HG02943 (cell line): ENCODE results near the gene BTNL3.
"Not testable (repeated sequence)": the region's sequence is repeated elsewhere in the genome, so short reads cannot be mapped to it uniquely, and the experiment has no call there.

Experiments
- ATAC-seq: cut with Tn5 transposase; IDR thresholded peaks from one replicate; pipeline ENCODE4 v1.9.1; 2021; ENCODE audit warnings: mild to moderate bottlenecking, low read depth, moderate library complexity; ENCODE audit not compliant: unreplicated experiment

The BTNL3 gene, protein sequence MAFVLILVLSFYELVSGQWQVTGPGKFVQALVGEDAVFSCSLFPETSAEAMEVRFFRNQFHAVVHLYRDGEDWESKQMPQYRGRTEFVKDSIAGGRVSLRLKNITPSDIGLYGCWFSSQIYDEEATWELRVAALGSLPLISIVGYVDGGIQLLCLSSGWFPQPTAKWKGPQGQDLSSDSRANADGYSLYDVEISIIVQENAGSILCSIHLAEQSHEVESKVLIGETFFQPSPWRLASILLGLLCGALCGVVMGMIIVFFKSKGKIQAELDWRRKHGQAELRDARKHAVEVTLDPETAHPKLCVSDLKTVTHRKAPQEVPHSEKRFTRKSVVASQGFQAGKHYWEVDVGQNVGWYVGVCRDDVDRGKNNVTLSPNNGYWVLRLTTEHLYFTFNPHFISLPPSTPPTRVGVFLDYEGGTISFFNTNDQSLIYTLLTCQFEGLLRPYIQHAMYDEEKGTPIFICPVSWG

DNA sequence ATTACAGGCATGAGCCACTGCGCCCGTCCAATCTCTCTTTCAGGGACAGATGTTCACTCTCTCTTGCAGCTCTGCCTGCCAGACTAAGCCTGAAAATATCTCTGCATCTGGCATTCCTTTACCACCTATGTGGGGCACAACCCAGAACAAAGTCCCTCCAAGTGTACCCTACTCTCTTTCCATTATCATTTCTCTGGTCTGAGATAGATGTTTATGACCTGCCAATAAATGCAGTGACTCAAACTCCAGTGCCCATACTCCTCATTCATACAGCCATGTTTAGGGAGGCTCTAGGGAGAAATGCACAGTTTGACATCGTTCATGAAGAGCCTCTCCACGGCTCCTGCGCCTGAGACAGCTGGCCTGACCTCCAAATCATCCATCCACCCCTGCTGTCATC is at the start of gene BTNL3:
Gene BTNL3 (plus strand): TSS at position 255 of the 400 bp plus-strand sequence. CDS start 183 bp downstream, outside the sequence.
- no peak for ATAC-seq

- no peak for ATAC-seq
These were observed 38.2 kb upstream of the BTNL3 start for GRCh38 chr5:180950291-180950949.

DNA sequence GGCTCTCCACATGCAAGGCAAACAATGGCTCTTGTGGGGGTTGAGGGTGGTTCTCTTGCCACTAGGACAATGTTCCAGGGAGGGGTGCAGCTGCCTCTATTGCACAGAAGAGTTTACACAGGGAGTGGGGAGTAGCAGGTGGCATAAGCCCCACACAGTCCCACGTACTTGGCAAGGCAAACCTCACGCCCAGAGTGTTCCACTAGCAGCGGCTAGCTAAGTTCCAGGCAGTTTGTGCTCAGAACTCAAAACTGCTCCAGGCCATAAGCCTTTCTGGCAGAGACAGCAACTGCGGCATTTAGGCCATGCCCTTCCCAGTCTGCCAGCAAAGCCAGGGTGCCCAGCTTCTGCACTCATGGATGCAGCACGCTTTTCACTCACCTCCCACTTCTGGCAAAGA is 29.0 kb upstream of the BTNL3 start:
- ATAC-seq = no peak

DNA sequence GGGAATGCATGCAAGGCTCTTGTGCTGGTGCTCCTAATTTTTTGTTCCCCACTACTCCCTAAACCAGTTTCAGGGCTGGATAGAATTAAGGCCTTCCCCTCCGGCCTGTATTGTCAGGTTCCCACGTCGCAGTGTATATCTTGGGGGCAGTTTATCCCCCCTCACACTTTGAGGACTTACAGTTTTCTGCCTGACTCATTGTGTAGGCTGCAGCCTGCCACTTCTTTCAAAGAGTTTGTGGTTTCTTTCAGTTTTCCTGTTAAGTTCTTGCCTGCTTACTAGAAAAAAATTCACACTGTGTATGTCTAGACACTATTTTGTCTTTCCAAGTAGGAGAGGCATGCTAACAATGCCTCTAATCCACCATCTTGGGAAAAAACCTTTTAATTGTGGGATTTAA is 28.4 kb upstream of the BTNL3 start:
- ATAC-seq = no peak

DNA sequence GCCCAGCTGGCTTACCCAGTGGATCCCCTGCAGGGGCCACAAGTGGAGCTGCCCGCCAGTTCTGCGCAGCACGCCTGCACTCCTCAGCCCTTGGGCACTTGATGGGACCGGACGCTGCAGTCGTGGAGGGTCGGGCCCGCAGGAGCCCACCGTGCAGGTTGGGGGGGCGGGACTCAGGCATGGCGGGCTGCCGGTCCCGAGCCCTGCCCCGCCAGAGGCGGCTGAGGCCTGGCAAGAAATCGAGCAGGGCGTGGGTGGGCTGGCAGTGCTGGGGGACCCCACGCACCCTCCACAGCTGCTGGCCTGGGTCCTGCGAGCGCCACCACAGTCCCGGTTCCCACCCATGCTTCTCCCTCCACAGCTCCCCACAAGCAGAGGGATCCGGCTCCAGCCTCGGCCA is 19.2 kb upstream of the BTNL3 start:
- no peak for ATAC-seq

DNA sequence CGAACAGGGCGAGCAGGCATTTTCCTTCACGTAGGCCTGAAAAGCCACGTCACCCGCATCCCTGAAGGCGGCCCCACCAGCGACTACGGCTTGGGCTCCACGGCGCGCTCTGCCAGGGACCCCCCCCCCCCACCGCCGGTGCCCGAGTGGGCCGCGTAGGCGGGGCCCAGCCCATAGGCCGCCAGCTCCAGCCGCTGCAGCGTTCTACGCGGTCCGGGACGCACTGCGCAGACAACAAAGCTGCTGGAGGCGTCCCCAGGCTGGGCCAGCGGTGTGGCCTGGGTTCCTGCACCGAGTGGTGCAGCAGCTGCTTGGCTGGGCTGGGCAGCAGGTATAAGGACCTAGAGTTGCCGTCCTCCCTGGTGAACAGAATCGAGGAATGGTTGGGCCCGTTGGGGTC is 18.3 kb upstream of the BTNL3 start:
- ATAC-seq = no peak

DNA sequence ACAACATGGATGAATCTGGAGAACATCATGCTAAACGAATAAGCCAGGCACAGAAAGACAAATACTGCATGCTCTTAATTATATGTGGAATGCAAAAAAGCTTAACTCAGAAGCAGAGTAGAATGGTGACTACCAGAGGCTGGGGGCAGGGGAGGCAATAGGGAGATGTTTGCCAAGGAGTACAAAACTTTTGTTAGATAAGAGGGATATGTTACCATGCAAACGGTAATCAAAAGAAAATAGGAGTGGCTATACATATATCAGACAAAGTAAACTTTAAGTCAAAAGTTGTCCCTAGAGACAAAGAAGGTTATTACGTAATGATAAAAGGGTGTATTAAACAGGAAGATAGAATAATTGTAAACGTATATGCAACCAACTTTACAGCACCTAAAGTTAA is 17.8 kb upstream of the BTNL3 start:
- ATAC-seq = no peak

- ATAC-seq = peak; percentile 33
These were observed 13.9 kb upstream of the BTNL3 start for GRCh38 chr5:180974612-180975315.

- ATAC-seq = peak; percentile 92
These were observed 13.3 kb upstream of the BTNL3 start for GRCh38 chr5:180975338-180975737.

DNA sequence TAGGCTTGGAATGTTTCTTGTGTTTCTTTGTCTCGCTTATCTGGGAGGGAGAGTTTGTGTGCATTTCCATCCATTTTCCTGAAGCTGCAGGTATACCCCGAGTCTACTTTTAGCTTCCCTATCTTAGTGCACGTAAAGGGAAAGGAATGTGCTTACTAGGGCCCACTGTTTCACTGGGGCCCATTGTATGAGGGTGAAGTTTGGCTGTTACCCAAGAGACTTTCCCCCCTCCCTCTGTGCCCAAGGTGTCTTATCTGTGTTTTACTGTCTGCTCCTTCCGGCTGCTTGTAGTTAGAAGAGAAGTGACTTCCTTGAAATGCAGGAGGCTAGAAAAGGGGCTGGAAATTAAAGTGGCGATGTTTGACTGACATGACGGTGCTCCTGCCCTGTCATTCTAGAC is 12.1 kb upstream of the BTNL3 start:
- ATAC-seq = no peak

- ATAC-seq = no peak
These were observed 10.8 kb upstream of the BTNL3 start for GRCh38 chr5:180977852-180978251.

- ATAC-seq = no peak
These were observed 6.5 kb upstream of the BTNL3 start for GRCh38 chr5:180982008-180982741.

- no peak for ATAC-seq
These were observed 630 bp upstream of the BTNL3 start for GRCh38 chr5:180988016-180988415.

GRCh38 chr5:180990086-180990881 is 1.6 kb downstream of the BTNL3 start:
- no peak for ATAC-seq

GRCh38 chr5:180990882-180991242 is 2.2 kb downstream of the BTNL3 start:
- no peak for ATAC-seq

DNA sequence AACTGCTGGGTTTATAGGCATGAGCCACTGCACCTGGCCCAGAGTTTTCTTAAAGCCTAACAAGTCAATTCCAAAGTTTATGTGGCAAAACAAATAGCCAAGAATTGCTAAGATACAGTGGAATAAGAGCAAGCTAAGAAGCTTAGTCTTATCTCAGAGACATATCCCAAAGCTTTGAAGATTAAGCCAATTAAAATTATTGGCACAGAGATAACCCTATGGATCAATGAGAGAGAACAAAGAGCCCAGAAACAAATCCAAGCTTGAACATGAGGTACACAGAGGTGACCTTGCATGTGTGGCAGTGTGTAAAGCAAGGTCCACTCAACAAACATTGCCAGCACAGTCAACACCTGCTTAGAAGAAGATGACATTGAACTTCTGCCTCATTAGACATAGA is 13.3 kb downstream of the BTNL3 start:
- ATAC-seq = no peak

DNA sequence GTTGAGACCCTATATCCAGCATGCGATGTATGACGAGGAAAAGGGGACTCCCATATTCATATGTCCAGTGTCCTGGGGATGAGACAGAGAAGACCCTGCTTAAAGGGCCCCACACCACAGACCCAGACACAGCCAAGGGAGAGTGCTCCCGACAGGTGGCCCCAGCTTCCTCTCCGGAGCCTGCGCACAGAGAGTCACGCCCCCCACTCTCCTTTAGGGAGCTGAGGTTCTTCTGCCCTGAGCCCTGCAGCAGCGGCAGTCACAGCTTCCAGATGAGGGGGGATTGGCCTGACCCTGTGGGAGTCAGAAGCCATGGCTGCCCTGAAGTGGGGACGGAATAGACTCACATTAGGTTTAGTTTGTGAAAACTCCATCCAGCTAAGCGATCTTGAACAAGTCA is 17.1 kb downstream of the BTNL3 start:
- no peak for ATAC-seq

GRCh38 chr5:181008136-181008535 is 19.5 kb downstream of the BTNL3 start:
- no peak for ATAC-seq

DNA sequence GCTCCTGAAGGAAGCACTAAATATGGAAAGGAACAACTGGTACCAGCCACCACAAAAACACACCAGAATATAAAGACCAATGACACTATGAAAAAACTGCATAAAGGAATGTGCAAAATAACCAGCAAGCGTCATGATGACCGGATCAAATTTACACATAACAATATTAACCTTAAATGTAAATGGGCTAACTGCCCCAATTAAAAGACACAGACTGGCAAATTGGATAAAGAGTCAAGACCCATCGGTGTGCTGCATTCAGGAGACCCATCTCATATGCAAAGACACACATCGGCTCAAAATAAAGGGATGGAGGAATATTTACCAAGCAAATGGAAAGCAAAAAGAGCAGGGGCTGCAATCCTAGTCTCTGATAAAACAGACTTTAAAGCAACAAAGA is 21.4 kb downstream of the BTNL3 start:
- ATAC-seq = not testable (repeated sequence)

DNA sequence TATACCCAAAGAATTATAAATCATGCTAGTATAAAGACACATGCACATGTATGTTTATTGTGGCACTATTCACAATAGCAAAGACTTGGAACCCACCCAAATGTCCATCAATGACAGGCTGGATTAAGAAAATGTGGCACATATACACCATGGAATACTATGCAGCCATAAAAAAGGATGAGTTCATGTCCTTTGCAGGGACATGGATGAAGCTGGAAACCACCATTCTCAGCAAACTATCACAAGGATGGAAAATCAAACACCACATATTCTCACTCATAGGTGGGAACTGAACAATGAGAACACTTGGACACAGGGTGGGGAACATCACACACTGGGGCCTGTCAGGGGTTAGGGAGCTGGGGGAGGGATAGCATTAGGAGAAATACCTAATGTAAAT is 26.0 kb downstream of the BTNL3 start:
- ATAC-seq = not testable (repeated sequence)
